Endothelial cell of umbilical vein (primary cell): Measurements from ENCODE around the gene PRDM2. TPM values are rescaled to one million over a fixed set of nuclear protein-coding genes. Genes with fewer than 3 reads are reported as not detected.

Source experiments
- BruUV-seq: library from RNA; stranded (reverse); fragments of 400-500 nt; replicated peaks from 2 replicates; lab custom pipeline; 2021; lab: Mats Ljungman, UMichigan
- CTCF ChIA-PET: fragments of 300-600, 350-600 bp; sonication (Branson Sonifier 250); formaldehyde crosslinking; loops from one replicate; lab custom pipeline; 2021; ENCODE audit warnings: antibody characterized with exemption, inconsistent platforms; lab: Charles Lee
- POLR2A ChIA-PET: fragments of 300-600, 350-600 bp; sonication (Branson Sonifier 250); formaldehyde crosslinking; loops from one replicate; lab custom pipeline; 2021; ENCODE audit warnings: antibody characterized with exemption, inconsistent platforms; lab: Charles Lee
- DNase-seq: peaks from one replicate; pipeline ENCODE4 v3.0.0-alpha.2; 2011; ENCODE audit warnings: low read depth, low spot score
- FAIRE-seq: peaks from 2 replicates; lab custom pipeline; 2011; peaks lifted over from hg19 to GRCh38; lab: Jason Lieb, UNC
- H2AFZ ChIP-seq: 2 replicates; pipeline ENCODE4 v1.6.0; 2012; ENCODE audit warnings: low read depth, low read length, control low read depth, inconsistent platforms
- H3K27ac ChIP-seq: 2 replicates; pipeline ENCODE4 v1.5.1; 2011; ENCODE audit warnings: low read depth, mild to moderate bottlenecking, control low read depth, low read length, moderate library complexity; ENCODE audit not compliant: insufficient read depth
- H3K27me3 ChIP-seq, 2 experiments: 2 replicates each; pipeline versions ENCODE4 v1.6.0 to v1.6.1; 2011; ENCODE audit warnings: low read length in 2 of 2, mixed read lengths in 1 of 2; ENCODE audit not compliant: control insufficient read depth in 2 of 2, insufficient read depth in 2 of 2
- H3K36me3 ChIP-seq, 2 experiments: 2 replicates in 1 of 2; 3 replicates in 1 of 2; pipeline ENCODE4 v1.5.1; 2011; ENCODE audit warnings: low read length in 2 of 2, mild to moderate bottlenecking in 1 of 2, moderate library complexity in 1 of 2; ENCODE audit not compliant: control insufficient read depth in 2 of 2, insufficient read depth in 2 of 2; ENCODE audit errors: extremely low read depth in 1 of 2
- H3K4me1 ChIP-seq: 3 replicates; pipeline ENCODE4 v1.5.1; 2011; ENCODE audit warnings: mild to moderate bottlenecking, low read length; ENCODE audit not compliant: control insufficient read depth, insufficient read depth; ENCODE audit errors: extremely low read depth
- H3K4me2 ChIP-seq: 2 replicates; pipeline ENCODE4 v1.6.1; 2011; ENCODE audit warnings: low read length, control low read depth, mixed read lengths; ENCODE audit not compliant: insufficient read depth
- H3K4me3 ChIP-seq, 3 experiments: fragments of 200-600 bp in 1 of 3; sonication (generic), shearing (Covaris generic) in 1 of 3; replicated peaks in 1 of 3; 2 replicates each; pipeline ENCODE4 v1.5.1; 2011 to 2016; ENCODE audit warnings: control low read depth in 3 of 3, low read length in 3 of 3, mild to moderate bottlenecking in 2 of 3, inconsistent platforms in 1 of 3, low read depth in 1 of 3, moderate library complexity in 1 of 3; ENCODE audit not compliant: insufficient read depth in 1 of 3
- H3K79me2 ChIP-seq: 2 replicates; pipeline ENCODE4 v1.6.0; 2012; ENCODE audit warnings: low read length, inconsistent platforms; ENCODE audit not compliant: control insufficient read depth, insufficient read depth
- H3K9ac ChIP-seq: replicated peaks from 2 replicates; pipeline ENCODE3; 2011; ENCODE audit warnings: low read length, control low read depth; ENCODE audit not compliant: insufficient read depth; ENCODE audit errors: extremely low read depth
- H3K9me1 ChIP-seq: replicated peaks from 3 replicates; pipeline ENCODE4 v1.6.0; 2011; ENCODE audit warnings: mild to moderate bottlenecking, low read length; ENCODE audit not compliant: control insufficient read depth, insufficient read depth; ENCODE audit errors: extremely low read depth
- H3K9me3 ChIP-seq: replicated peaks from 2 replicates; pipeline ENCODE4 v1.5.1; 2012; ENCODE audit warnings: low read length, inconsistent platforms; ENCODE audit not compliant: control insufficient read depth, insufficient read depth
- H4K20me1 ChIP-seq: replicated peaks from 2 replicates; pipeline ENCODE3; 2011; ENCODE audit warnings: mild to moderate bottlenecking, low read length; ENCODE audit not compliant: control insufficient read depth, insufficient read depth; ENCODE audit errors: extremely low read depth
- CTCF ChIP-seq, 2 donors: IDR thresholded peaks; 1 replicate in 1 of 2; 2 replicates in 1 of 2; pipeline ENCODE4 v1.5.1; 2011; ENCODE audit warnings: low read length in 2 of 2, mild to moderate bottlenecking in 2 of 2, moderate library complexity in 2 of 2, control low read depth in 1 of 2, inconsistent platforms in 1 of 2, low read depth in 1 of 2; ENCODE audit not compliant: insufficient read depth in 1 of 2; ENCODE audit errors: extremely low read depth in 1 of 2
- EZH2 ChIP-seq: IDR thresholded peaks from 2 replicates; pipeline ENCODE4 v1.6.1; 2012; ENCODE audit warnings: borderline replicate concordance, low read depth, mild to moderate bottlenecking, moderate library complexity, low read length, inconsistent platforms; ENCODE audit not compliant: severe bottlenecking
- FOS ChIP-seq: IDR thresholded peaks from 2 replicates; pipeline ENCODE4 v1.6.1; 2011; ENCODE audit warnings: mild to moderate bottlenecking, low read length, moderate library complexity, borderline replicate concordance; ENCODE audit not compliant: insufficient read depth
- GATA2 ChIP-seq: IDR thresholded peaks from 2 replicates; pipeline ENCODE4 v1.7.0; 2011; ENCODE audit warnings: low read depth, mild to moderate bottlenecking, moderate library complexity, mixed read lengths, low read length; ENCODE audit not compliant: insufficient read length, insufficient read depth
- JUN ChIP-seq: IDR thresholded peaks from 2 replicates; pipeline ENCODE4 v1.6.1; 2011; ENCODE audit warnings: borderline replicate concordance, low read depth; ENCODE audit not compliant: insufficient read length, insufficient read depth
- MAX ChIP-seq: IDR thresholded peaks from 2 replicates; pipeline ENCODE4 v1.6.1; 2011; ENCODE audit not compliant: insufficient read depth, insufficient read length
- MYC ChIP-seq: IDR thresholded peaks from one replicate; pipeline ENCODE4 v1.6.1; 2011; ENCODE audit warnings: mild to moderate bottlenecking, low read depth, low read length
- POLR2A ChIP-seq: IDR thresholded peaks from 2 replicates; pipeline ENCODE4 v1.6.1; 2012; ENCODE audit warnings: low read depth, mild to moderate bottlenecking, control low read depth, low read length
- POLR2AphosphoS5 ChIP-seq: IDR thresholded peaks from 2 replicates; pipeline ENCODE4 v1.6.1; 2012; ENCODE audit warnings: low read depth, mild to moderate bottlenecking, control low read depth, low read length, moderate library complexity; ENCODE audit not compliant: insufficient read depth
- dilution Hi-C: fragments of 300-500 bp; cut with MboI; formaldehyde crosslinking; loops from one replicate; pipeline ENCODE4 v1.15.0; 2019; ENCODE audit warnings: low sequenced_read_pairs; ENCODE audit not compliant: extremely low pct_ligation_motif_present
- intact Hi-C: fragments of 100-400 bp; cut with micrococcal nuclease; formaldehyde crosslinking; loops from one replicate; pipeline ENCODE4 v1.10.0; 2022
- polyA plus RNA-seq, 4 experiments: library from polyadenylated mRNA; depleted of rRNA in 3 of 4; stranded (reverse) in 3 of 4; unstranded in 1 of 4; fragments of >200 nt; gene quantifications; 2 replicates each; pipeline versions ENCODE4 v1.2.1 to v1.2.3, GENCODE V29; 2011 to 2012; ENCODE audit warnings: missing spikeins in 1 of 4
- total RNA-seq: library from RNA; stranded (reverse); gene quantifications from 2 replicates; pipeline ENCODE4 v1.2.3, GENCODE V29; 2021

PRDM2 gene
- total and polyA plus RNA-seq, 2 donors (not counting 3 experiments of a cell fraction or from before 2014, with no cell fraction given), result 11.3 to 35.7 TPM

GRCh38 chr1:13813398-13814012, 113.5 kb downstream of the PRDM2 start:
- H4K20me1 ChIP-seq, result no peaks in the 10 kb centered on the region
- POLR2A ChIA-PET, result no interaction called here
- CTCF ChIA-PET, result interaction anchor here (1.0 to 1.4 kb wide), 2 partner anchors 147 to 148 kb away, joined by 3 read pairs; no protein-coding TSS in a partner anchor
- no peaks in the 10 kb centered on the region for H3K27me3 ChIP-seq
- H3K9me3 ChIP-seq, result no peaks in the 10 kb centered on the region
- no TSS peak for BruUV-seq
- H2AFZ ChIP-seq, result no peak overlapping the region
- FAIRE-seq, result no peak
- H3K9me1 ChIP-seq, result no peaks in the 10 kb centered on the region
- H3K79me2 ChIP-seq, result no peaks in the 10 kb centered on the region
- peak; percentile 4 for DNase-seq
- no peak for TF ChIP-seq JUN
- TF ChIP-seq CTCF (IDR thresholded peaks at IDR 0.05; ENCODE audit: extremely low read depth in 1 of 2, insufficient read depth in 1 of 2, low read depth in 1 of 2, low read length in 2 of 2), result peak; percentile 58 to 66
- intact Hi-C loops, result loop anchor here (1.0 to 5.0 kb wide), 2 partner anchors 148 to 1234 kb away; no protein-coding TSS in a partner anchor
- no peaks in the 10 kb centered on the region for H3K36me3 ChIP-seq
- no peak overlapping the region for H3K4me2 ChIP-seq
- H3K27ac ChIP-seq, result no peak overlapping the region
- dilution Hi-C loops, result no loop called here
- no peak overlapping the region for H3K9ac ChIP-seq
- H3K4me1 ChIP-seq, result no peaks in the 10 kb centered on the region
- no peak overlapping the region for H3K4me3 ChIP-seq

- Histone ChIP-seq H2AFZ (no peak overlapping the region), H3K9me3 (no peaks in the 10 kb centered on the region), H3K79me2 (no peaks in the 10 kb centered on the region), H3K4me1 (no peaks in the 10 kb centered on the region), H3K9ac (no peak overlapping the region), H3K27me3 (no peaks in the 10 kb centered on the region), H3K27ac (no peak overlapping the region), H3K9me1 (no peaks in the 10 kb centered on the region), H3K4me3 (no peak overlapping the region), H3K36me3 (no peaks in the 10 kb centered on the region), H4K20me1 (no peaks in the 10 kb centered on the region), H3K4me2 (no peak overlapping the region)
- no peak for FAIRE-seq
- intact Hi-C loops (loop anchor here (5.0 kb wide), 1 partner anchor 1233 kb away; no protein-coding TSS in a partner anchor), dilution Hi-C loops (no loop called here)
- POLR2A ChIA-PET, result no interaction called here
- BruUV-seq, result no TSS peak
- no peak for DNase-seq
- TF ChIP-seq MYC (no peak), POLR2A (no peak), MAX (no peak), JUN (no peak), EZH2 (no peak), POLR2AphosphoS5 (no peak), CTCF (IDR thresholded peaks at IDR 0.05; ENCODE audit: extremely low read depth in 1 of 2, insufficient read depth in 1 of 2, low read depth in 1 of 2, low read length in 2 of 2) (no peak), FOS (no peak), GATA2 (no peak)
- CTCF ChIA-PET, result interaction anchor here (1.0 to 1.4 kb wide), 2 partner anchors 148 to 149 kb away, joined by 3 read pairs; no protein-coding TSS in a partner anchor
Observed at GRCh38 chr1:13814131-13814530, 114.1 kb downstream of the PRDM2 start.
